Measurements from ENCODE around the gene EXOSC3. TPM values are rescaled to one million over a fixed set of nuclear protein-coding genes. Genes with fewer than 3 reads are reported as not detected.

EXOSC3 gene
- total and polyA plus RNA-seq, 2 of the 8 experiments (the other 6 are each of a cell fraction or from before 2014, with no cell fraction given): 46.7 to 73.4 TPM

DNA sequence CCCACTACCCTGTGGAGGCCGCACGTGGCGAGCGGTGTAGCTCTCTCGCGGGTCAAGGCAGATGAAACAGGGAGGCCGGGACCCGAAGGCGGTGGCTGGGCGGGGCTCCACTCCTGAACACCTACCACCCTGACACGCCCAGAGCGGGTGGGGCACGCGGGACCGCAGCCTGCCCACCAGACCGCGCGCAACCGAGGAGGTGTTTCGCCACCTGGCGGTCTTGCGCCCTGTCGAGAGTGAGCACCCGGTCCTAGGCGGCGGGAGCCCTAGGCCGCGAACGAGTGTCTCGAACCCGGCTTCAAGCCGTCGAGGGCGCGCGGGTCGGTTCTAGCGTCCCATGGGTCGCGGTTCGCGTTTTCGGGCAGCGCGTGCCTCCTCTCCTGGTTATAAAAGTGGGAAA is 2.2 kb upstream of the EXOSC3 start (continued):
- TF ChIP-seq, protein P1, sequence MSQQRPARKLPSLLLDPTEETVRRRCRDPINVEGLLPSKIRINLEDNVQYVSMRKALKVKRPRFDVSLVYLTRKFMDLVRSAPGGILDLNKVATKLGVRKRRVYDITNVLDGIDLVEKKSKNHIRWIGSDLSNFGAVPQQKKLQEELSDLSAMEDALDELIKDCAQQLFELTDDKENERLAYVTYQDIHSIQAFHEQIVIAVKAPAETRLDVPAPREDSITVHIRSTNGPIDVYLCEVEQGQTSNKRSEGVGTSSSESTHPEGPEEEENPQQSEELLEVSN (IDR thresholded peaks at IDR 0.05): peak; percentile 76
- TF ChIP-seq CTBP2 (IDR thresholded peaks at IDR 0.05; ENCODE audit: borderline replicate concordance, insufficient read depth, insufficient read length, low read length) (no peak), SAP30 (IDR thresholded peaks at IDR 0.05; ENCODE audit: insufficient read depth, insufficient replicate concordance, low read length) (no peak), CHD2 (IDR thresholded peaks at IDR 0.05; ENCODE audit: low read length) (no peak), SUZ12 (IDR thresholded peaks at IDR 0.05; ENCODE audit: low read length) (no peak)
- TF ChIP-seq, protein P2, sequence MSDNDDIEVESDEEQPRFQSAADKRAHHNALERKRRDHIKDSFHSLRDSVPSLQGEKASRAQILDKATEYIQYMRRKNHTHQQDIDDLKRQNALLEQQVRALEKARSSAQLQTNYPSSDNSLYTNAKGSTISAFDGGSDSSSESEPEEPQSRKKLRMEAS (IDR thresholded peaks at IDR 0.05): peak; percentile 48
